B cell (primary cell): ENCODE data around the gene TJP2.

ENCODE experiments used
- EZH2 ChIP-seq: IDR thresholded peaks from 2 replicates; pipeline ENCODE4 v1.6.1; 2012; ENCODE audit warnings: borderline replicate concordance, low read depth, mild to moderate bottlenecking, moderate library complexity, low read length; ENCODE audit not compliant: insufficient read depth, poor library complexity, severe bottlenecking
- TF ChIP-seq, protein P1 (sequence below): fragments of 200-600 bp; IDR thresholded peaks from one replicate; pipeline ENCODE4 v1.8.0; 2022; ENCODE audit warnings: antibody characterized with exemption, mild to moderate bottlenecking

GRCh38 chr9:69155341-69156030, 18.6 kb upstream of the TJP2 start:
- TF ChIP-seq, protein P1, sequence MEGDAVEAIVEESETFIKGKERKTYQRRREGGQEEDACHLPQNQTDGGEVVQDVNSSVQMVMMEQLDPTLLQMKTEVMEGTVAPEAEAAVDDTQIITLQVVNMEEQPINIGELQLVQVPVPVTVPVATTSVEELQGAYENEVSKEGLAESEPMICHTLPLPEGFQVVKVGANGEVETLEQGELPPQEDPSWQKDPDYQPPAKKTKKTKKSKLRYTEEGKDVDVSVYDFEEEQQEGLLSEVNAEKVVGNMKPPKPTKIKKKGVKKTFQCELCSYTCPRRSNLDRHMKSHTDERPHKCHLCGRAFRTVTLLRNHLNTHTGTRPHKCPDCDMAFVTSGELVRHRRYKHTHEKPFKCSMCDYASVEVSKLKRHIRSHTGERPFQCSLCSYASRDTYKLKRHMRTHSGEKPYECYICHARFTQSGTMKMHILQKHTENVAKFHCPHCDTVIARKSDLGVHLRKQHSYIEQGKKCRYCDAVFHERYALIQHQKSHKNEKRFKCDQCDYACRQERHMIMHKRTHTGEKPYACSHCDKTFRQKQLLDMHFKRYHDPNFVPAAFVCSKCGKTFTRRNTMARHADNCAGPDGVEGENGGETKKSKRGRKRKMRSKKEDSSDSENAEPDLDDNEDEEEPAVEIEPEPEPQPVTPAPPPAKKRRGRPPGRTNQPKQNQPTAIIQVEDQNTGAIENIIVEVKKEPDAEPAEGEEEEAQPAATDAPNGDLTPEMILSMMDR, result no peak
- no peak for TF ChIP-seq EZH2
